ENCODE data around the gene HOXA9. TPM values are rescaled to one million over a fixed set of nuclear protein-coding genes. Genes with fewer than 3 reads are reported as not detected.
A peak's percentile ranks its signal among the peaks of the same experiment; 100 is the strongest.

HOXA9 gene
- total and polyA plus RNA-seq, 4 donors, result 0.02 to 0.70 TPM; not detected in 2

GRCh38 chr7:27161721-27162560 is 3.4 kb downstream of the HOXA9 start:
- H3K36me3 ChIP-seq (ENCODE audit: control insufficient read depth in 4 of 4, insufficient read depth in 3 of 4, low read depth in 1 of 4, low read length in 3 of 4), result no peaks in the 10 kb centered on the region
- H3K27me3 ChIP-seq (ENCODE audit: control insufficient read depth in 4 of 4, insufficient read depth in 4 of 4, low read length in 3 of 4), result peaks cover 9 to 50% (median 19%) of the 10 kb centered on the region in 4 donors
- H3K4me1 ChIP-seq (ENCODE audit: control insufficient read depth in 4 of 4, insufficient read depth in 4 of 4, low read length in 3 of 4), result peaks cover 8 to 27% (median 10%) of the 10 kb centered on the region in 4 donors
- no peak overlapping the region for H3K27ac ChIP-seq (ENCODE audit: low read depth in 1 of 2, low read length in 2 of 2)
- peaks cover 0 to 10% (median 0%) of the 10 kb centered on the region in 4 donors for H3K9me3 ChIP-seq (ENCODE audit: control insufficient read depth in 4 of 4, low read length in 3 of 4)
- no peak overlapping the region for H3K9ac ChIP-seq (ENCODE audit: low read depth in 1 of 2, low read length in 2 of 2)
- peak overlapping the region in 1 of 3 donors; percentile 72 for H3K4me3 ChIP-seq (ENCODE audit: low read depth in 1 of 3, low read length in 3 of 3)
- no peak for TF ChIP-seq FOXA1 (IDR thresholded peaks at IDR 0.05)
- TF ChIP-seq TAF1 (conservative IDR thresholded peaks at IDR 0.05), result no peak
- no peak for TF ChIP-seq EGR1 (IDR thresholded peaks at IDR 0.05; ENCODE audit: low read depth in 2 of 2)
- TF ChIP-seq HNF4G (IDR thresholded peaks at IDR 0.05), result no peak
- no peak for TF ChIP-seq ZBTB33 (IDR thresholded peaks at IDR 0.05)
- no peak for TF ChIP-seq NR2F2 (IDR thresholded peaks at IDR 0.05)
- no peak for TF ChIP-seq YY1 (IDR thresholded peaks at IDR 0.05)
- TF ChIP-seq HNF4A (conservative IDR thresholded peaks at IDR 0.05), result no peak
- TF ChIP-seq SP1 (IDR thresholded peaks at IDR 0.05), result no peak
- no peak for TF ChIP-seq FOXA2 (IDR thresholded peaks at IDR 0.05)
- no peak for TF ChIP-seq RXRA (IDR thresholded peaks at IDR 0.05)
- no peak for TF ChIP-seq JUND (IDR thresholded peaks at IDR 0.05)
- no peak for TF ChIP-seq REST (IDR thresholded peaks at IDR 0.05)
- TF ChIP-seq ATF3 (IDR thresholded peaks at IDR 0.05), result no peak
- no peak for TF ChIP-seq GABPA (IDR thresholded peaks at IDR 0.05 in 1 of 2, conservative IDR thresholded peaks at IDR 0.05 in 1 of 2)
- no peak for DNase-seq (ENCODE audit: low spot score)
- 29% methylated on average over 30 of the region's 30 CpGs for WGBS

GRCh38 chr7:27161214-27161720 is 4.1 kb downstream of the HOXA9 start:
- no peak for DNase-seq (ENCODE audit: low spot score)
- Histone ChIP-seq H3K27ac (ENCODE audit: low read depth in 1 of 2, low read length in 2 of 2) (no peak overlapping the region), H3K27me3 (ENCODE audit: control insufficient read depth in 4 of 4, insufficient read depth in 4 of 4, low read length in 3 of 4) (peaks cover 9 to 51% (median 19%) of the 10 kb centered on the region in 4 donors), H3K4me1 (ENCODE audit: control insufficient read depth in 4 of 4, insufficient read depth in 4 of 4, low read length in 3 of 4) (peaks cover 9 to 24% (median 10%) of the 10 kb centered on the region in 4 donors), H3K9me3 (ENCODE audit: control insufficient read depth in 4 of 4, low read length in 3 of 4) (peaks cover 0 to 10% (median 0%) of the 10 kb centered on the region in 4 donors), H3K9ac (ENCODE audit: low read depth in 1 of 2, low read length in 2 of 2) (no peak overlapping the region), H3K36me3 (ENCODE audit: control insufficient read depth in 4 of 4, insufficient read depth in 3 of 4, low read depth in 1 of 4, low read length in 3 of 4) (no peaks in the 10 kb centered on the region), H3K4me3 (ENCODE audit: low read depth in 1 of 3, low read length in 3 of 3) (peak overlapping the region; percentile 47 to 72 (median 71))
- 5% methylated on average over 27 of the region's 27 CpGs for WGBS
- TF ChIP-seq NR2F2 (IDR thresholded peaks at IDR 0.05) (no peak), REST (IDR thresholded peaks at IDR 0.05) (no peak), MAX (IDR thresholded peaks at IDR 0.05) (no peak), JUND (IDR thresholded peaks at IDR 0.05) (no peak), EGR1 (IDR thresholded peaks at IDR 0.05; ENCODE audit: low read depth in 2 of 2) (no peak), FOXA1 (IDR thresholded peaks at IDR 0.05) (no peak), RAD21 (IDR thresholded peaks at IDR 0.05) (no peak), GABPA (IDR thresholded peaks at IDR 0.05 in 1 of 2, conservative IDR thresholded peaks at IDR 0.05 in 1 of 2) (no peak), ZBTB33 (IDR thresholded peaks at IDR 0.05) (no peak)
